Left renal cortex interstitium (tissue), 4 donors: ENCODE results near the gene IDH3G. TPM values are rescaled to one million over a fixed set of nuclear protein-coding genes. Genes with fewer than 3 reads are reported as not detected.

Experiments used
- DNase-seq, 4 donors: peaks; one replicate each; pipeline ENCODE4 v3.0.0-alpha.2; 2013; ENCODE audit warnings: low read depth in 4 of 4, low spot score in 2 of 4, missing footprints in 1 of 4
- polyA plus RNA-seq, 4 donors: library from polyadenylated mRNA; unstranded; fragments of 120-200 nt; gene quantifications; one replicate each; pipeline ENCODE4 v1.2.1, GENCODE V29; 2013; ENCODE audit not compliant: insufficient read length in 4 of 4

IDH3G gene
- polyA plus RNA-seq, 4 donors, result 84.2 to 97.6 (median 87.5) TPM

DNA sequence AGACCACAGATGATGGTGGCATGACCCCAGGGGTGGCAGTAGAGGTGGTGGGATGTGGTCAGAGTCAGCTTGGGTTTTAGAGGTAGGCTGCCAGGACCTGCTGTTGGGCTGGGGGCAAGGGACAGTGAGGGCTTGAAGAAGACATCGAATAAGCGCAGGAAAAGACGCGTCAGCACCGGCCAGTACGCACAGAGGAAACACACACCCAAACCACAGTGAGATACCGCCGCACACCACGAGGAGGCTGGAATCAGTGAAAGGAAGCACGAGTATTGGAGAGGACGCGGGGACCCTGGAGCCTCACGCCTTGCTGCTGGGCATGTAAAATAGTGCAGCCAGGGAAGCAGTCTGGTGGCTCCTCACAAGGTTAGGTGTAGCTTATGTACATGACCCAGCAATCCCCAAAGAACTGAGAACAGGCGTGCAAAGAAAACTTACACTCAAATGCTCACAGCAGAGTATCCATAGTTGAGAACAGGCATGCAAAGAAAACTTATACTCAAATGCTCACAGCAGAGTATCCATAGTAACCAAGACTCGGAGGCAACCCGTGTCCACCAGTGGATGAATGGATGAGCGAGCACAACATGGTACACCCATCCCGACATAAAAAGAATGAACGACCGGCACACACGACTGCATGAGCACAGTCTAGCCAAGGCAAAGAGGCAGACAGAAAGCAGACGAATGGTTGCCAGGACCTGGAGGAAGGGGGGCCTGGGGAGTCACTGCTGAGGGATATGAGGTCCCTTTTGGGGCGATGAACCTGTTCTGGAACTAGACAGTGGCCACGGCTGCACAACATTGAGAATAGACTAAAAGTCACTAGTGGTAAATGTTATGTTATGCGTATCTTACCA is 22.9 kb upstream of the IDH3G start:
- no peak for DNase-seq

DNA sequence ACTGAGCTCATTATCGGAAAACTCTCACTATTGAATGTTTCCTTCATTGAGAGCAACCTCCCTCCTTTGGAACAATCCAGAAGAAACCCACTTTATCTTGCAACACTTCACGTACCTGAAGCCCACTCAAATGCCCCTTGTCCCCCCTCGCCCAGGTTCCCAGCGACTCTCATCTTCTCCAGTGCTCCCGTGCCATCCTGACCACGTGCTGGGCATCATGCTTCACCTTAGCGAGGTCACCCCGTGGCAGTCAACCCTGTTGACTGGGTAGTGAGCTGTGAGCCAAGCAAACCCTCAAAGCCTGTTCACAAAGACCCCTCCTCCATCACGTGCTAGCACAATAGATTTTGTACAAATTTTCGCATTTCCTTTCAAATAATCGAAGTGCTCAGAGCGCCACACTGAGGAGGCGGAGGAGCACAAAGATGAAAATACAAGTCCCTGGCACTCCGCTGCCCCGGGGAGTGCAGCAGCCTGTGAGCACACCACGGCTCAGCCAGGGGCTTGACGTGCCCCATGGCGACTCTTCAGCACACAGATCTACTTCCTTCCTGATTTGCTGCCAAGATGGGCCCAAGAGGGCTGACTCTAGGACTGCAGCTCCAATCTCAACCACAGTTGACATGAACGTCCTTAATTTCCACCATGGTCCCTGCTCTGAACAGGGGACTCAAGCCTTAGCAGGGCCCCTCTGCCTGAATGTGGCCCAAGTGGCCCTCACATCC is 20.6 kb upstream of the IDH3G start:
- no peak for DNase-seq

DNA sequence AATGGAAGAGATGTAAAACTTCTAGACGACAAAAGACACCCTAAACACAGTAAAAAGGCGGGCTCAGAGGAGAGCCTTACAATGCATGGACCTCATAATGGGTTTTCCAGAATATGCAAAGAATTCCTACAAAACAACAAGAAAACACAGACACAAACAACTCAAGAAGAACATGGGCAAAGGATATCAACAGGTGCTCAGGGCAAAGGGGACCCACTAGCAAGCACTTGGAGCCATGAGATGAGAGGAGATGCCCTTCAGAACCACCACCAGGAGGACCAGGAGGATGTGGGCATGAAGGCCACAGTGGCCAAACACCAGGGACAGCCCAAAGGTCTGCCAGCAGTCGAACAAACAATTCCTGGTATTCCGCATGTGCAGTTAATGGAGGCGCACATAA is 19.0 kb upstream of the IDH3G start:
- no peak for DNase-seq

DNA sequence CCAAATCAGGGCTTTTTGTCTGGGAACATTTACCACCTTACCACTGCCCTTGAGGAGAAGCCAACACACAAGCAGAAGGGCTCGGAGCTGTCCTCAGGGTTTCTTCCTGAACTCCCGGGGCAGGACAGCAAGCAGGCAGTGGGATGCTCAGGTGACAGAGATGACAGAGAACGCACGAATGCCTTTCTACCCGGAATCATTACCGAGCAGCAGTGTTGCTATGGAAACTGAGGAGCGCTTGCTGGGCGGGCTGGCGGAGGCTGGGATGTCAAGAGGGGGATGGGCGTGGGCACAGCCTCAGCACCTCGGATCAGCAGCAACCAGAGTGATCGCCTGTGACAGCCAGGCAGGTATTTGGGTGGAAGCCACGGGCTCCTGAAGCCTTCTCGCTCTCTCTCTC is 18.0 kb upstream of the IDH3G start:
- no peak for DNase-seq

DNA sequence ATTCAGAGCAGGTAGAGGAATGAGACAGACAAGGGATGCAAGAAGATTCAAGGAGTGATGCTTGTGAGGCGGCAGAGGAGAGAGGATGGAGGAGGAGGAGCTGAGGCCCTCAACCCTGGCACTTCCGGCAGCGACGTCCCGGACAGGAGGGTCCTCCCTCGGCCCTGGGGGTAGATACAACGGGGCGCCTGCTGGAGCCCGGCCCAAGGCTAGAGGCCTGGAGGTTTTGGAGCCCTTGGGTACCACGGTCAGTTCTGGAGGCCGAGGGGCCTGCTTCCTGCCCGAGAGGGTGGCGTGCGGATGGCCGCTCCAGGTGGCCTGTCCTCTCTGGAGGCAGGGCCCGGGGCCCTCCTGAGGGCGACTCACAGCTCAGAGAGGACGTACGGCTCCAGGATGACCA is 13.8 kb upstream of the IDH3G start:
- DNase-seq, result no peak

DNA sequence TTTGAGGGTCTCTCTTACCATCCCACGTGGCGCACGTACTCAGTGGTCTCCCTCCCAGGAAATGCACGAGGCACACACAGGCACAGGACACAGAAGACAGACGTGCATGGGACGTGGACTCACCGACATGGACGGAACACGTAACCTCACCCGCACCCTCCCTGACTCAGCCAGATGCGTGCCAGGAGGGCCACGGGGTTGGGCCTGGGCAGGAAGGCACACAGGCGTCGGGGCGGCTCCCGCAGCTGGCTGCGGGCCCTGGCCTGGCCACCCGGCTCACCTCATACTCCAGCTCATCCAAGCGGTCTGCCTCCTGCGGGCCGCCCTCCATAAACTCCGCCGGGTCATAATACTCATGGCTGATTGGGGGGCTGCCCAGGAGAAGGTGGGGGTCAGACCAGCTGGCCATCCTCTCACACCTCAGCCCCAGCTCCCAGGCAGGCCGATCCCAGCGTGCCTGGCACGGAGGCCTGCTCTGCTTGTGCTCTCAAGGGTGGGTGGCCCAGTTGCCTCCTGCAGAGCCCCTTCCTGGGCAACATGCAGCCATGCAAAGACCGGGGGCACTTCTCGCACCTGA is 12.9 kb upstream of the IDH3G start:
- no peak for DNase-seq

DNA sequence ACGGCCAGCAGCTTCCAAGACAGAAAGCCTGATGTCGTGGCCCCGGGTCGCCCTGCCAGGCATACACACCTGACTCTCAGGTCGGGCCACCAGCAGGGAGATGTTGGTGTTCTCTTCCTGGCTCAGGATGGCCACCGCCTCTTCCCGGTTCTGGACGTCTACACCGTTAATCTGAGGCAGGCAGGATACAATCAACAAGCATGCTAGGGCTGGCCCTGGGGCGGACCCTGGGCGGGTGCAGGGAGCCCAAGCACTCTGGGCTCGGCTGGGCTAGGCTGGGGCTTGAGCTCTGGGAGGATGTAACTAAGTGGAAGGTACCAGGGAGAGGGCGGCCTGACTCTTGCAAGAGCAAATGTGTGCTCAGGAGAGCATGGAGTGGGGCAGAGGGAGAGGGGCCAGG is 11.3 kb upstream of the IDH3G start:
- no peak for DNase-seq

DNA sequence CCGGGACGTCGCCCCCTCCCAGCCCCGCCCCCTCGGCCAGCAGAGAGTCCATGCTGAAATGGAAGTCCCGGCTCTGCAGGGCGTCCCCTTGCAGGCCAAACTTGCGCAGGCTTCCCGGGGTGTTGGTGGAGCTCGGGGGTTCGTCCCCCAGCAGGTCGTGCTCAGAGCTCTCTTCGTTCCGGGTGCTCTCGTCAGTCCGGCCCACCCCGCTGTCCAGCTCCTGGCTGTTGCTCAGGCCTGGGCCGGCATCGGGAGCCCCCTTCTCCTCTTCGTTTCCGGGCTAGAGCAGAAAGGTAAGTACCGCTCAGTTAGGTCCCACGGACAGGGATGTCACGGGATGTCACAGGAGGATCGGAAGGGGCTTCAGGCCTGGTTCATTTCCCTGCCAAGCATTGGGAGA is 10.4 kb upstream of the IDH3G start:
- DNase-seq, result no peak

DNA sequence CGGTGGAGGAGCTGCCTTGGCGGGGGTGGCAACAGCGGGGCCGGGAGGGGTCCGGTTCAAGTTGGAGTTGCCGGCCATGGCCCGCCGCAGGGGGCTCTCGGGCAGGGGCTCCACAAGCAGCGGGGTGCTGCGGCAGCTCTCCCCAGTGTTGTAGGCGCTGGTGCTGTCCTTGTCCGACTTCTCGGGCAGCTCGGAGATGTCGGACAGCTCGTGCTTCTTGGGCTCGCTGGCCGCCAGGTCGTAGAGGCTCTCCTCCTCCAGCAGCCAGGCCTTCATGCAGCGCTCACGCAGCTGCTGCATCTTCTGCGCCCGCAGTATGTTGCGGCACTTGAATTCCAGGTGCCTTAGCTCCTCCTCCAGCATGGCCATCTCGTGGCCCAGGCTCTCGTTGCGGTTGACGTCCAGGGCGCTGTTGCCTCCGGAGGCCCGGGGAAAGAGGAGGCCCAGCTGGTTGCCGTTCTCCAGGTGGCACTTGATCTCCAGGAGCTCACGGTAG is 10.0 kb upstream of the IDH3G start:
- no peak for DNase-seq

DNA sequence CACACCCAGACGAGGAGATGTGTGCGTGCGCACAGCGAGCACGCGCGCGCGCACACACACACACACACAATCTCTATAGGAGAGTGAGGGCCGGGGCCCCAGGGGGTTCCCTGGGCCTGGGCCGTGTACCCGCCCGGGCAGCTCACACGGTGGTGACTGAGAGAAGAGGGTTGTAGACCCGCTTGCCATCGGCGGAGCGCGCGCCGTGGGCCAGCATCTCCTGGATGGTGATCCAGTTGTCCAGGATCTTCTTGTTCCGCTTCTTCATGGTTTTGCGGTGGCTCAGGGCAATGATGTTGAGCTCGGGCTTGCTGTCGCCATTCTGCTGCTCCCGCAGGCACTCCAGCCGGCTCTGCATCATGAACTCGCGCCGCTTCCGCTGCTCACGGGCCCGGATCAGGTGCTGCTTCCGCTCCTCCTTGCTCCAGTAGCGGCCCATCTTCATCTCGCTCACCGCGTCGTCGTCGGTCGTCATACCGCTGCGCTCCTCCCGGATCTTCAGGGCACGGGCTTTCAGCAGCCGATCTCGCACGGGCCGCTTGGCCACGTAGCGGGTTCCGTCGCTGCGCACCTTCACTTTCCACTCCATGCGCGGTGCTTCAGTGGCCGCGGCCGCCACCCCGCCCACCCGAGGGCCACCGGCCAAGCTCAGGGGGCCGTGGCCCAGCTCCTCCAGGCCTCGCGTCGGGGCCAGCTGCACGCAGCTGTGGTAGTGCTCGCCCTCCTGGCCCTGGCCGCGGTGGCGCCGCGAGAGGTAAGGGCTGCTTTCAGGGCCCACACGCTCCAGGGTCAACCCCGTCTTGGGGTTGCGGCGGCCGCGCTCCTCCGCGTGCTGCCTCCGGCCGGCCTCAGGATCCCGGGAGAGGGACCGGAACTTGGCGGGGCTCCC is 9.3 kb upstream of the IDH3G start:
- DNase-seq, result no peak

DNA sequence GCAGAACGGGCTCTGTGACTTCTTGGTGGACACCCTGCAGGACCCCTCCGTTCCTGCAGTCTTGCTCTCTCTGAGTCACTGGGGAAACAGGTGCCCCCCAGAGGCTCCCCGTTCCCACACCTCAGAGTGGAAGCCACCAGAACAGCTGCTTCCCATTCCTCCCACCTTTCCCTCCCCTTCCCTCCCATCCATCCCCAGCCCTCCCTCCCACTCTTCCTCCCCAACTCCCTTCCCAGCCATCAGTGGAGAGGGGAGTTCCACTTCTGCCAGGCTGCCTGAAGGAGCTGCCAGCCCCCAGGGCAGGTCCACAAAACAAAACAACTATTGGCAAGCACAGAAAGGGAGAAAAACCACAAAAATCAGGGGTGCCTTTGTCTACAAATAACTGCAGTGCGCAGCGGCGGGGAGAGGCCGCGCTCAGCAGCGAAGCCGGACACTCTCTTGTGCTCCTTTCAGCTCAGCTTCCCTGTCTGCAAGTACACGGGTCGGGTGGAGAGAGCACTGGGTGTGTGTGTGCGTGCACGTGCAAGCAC is 8.4 kb upstream of the IDH3G start:
- DNase-seq, result no peak

DNA sequence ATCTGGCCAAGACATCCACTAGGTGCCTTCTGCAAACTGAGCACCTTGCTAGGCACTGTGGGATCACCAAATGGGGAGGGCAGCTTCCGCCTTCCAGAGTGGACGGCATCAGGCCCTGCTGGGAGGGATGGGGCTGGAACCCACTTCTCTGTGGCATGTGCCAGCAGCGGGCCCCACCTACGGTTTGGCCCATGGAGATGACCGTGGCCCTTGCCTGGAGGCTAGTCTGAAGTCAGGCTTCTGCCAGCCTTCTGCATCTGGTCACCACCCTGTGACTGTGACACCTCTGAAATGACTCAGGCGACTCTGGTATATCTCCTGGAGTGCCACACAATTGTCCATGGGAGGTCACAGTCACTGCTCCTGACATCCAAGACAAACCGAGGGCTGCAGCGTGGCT is 7.5 kb upstream of the IDH3G start:
- DNase-seq, result no peak

DNA sequence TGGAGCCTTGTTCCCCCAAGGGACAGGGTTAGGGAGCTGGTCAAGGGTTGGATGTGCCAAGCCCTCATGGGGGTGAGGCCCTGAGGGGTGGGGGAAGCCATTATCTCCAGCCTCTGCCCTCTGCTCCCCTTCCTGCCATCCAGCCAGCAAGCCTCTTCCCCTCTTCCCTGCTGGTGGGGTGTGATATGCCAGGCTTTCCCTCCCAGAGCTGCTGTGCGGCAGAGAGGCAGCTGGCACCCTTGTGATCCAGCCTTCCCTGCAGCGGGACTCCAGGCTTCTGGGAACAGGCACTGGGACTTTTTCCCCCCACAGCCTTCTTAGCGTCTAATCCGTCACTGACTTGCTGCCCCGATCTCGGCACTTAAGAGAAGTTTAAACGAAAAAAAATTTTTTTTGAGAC is 6.6 kb upstream of the IDH3G start:
- no peak for DNase-seq

DNA sequence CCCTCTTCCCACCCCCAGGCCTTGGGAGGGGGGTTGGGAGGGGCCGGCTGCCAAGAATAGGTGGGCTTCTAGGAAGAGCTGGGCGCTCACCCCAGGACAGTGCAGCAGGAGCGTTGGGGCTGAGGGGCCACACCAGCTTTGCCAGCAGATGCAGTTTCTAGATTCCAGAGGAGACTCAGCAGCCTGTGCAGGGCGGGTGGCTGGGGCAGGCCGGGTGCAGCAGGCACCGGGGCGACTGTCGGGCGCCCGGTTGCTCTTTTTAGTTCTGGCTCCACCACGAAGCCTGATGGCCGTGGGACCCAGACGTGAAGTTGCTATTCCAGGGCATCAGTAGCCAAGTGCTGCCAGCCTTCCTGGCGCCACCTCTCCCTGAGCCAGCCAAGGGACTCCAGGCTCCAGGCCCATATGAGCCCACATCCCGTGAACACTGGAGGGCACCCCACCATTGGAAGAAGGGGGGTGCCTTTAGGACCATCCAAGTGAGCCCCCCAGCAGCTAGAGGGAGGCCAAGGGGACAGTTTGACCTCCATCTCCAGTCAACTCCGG is 6.1 kb upstream of the IDH3G start:
- no peak for DNase-seq

DNA sequence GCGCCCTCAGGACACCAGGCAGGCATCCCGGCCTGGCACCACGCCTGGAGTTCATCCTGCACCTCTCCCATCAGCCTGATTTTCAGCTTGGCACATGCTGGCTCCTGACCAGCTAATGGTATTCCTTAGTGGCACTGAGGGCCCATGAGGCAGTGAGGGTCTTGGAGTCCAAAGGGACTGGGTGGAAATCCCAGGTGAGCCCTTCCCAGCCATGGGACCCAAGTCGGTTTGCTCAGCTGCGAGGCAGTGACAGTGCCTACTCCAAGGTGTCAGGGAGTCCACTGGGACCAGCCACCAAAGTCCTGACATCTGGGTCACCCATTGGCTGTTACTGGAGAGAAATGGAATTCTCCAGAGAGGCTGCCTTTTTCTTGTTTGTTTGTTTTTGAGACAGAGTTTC is 5.2 kb upstream of the IDH3G start:
- DNase-seq, result no peak

DNA sequence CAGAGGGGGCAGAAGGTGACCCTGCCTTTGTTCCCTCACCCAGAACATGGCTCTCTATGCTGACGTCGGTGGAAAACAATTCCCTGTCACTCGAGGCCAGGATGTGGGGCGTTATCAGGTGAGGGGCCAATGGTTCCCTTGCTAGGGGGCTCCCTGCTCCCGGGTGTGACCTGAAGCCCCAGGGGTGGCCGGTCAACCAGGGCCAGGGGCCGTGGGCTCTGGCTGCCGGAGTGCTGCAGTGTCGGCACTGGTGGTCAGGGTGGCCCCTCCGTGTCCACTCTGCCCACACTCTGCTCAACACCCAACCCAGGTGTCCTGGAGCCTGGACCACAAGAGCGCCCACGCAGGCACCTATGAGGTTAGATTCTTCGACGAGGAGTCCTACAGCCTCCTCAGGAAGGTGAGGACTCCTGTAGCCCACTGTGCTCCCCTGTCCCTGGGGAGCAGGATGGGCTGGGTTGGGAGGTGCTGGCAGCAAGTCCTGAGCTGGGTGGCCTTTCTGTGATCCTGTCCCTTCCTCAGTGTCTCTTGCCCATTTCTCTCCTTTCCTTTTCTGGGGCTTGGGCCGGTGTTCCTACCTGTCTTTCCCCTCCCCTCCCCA is 3.3 kb upstream of the IDH3G start:
- no peak for DNase-seq

DNA sequence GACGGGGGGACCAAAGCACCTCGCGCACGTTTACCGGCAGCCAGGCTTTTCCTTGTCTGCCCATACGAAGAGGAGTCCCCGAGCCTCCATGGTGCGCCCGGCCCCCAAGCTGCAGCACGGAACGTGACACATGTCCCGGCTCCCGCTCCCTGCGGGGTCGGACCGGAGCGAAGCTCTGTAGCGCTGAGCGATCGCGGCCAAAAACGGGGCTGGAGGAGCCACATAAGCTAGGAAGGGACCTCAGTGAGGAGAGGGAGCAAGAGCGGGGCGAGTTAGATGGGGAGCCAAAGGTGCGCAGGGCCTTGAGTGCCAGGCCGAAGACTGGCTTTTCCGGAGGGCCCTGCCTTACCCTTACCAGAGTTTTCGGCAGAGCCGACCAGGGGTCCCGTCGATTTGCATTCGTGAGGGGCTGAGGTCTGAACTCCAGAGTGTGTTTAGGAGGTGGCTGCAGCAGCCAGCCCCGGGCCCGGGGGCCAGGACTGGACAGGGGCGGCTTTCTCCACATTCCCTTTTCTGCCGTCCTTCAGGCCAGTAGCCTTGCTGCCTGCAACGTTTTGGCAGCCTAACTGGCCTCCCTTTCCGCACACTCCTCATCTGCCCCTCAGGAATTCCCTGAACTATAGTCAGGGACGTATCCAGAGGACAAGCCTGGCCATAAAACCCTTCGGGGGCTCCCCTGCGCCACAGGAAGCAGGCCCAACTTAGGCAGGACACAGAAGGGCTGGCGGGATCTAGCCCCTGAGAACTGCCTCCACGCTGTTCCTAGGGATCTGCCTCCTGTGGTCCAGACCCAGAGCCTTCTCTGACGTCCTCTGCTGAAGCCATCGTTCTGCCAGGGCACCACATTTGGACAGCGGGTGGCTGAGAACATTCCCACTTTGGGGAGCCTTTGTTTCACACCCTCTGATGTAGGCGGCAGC is 982 bp upstream of the IDH3G start:
- no peak for DNase-seq

DNA sequence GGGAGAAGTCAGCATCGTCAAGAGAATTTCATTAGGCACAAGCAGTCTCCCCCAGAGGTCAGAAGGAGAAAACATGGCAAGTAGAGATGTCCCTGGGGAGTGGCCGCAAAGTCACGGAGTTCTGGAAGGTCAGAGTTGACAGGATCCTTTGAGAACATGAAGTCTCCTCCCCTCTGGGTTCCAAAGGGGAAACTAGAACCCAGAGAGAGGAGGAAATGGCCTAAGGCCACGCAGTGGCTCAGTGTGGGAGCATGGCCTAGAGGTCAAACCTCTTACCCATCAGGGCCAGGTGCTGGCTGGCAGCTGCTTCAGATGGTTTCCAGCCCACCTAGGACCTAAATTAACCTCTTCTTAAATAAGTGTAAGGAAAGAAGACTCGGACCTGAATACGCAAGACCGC is 884 bp downstream of the IDH3G start:
- DNase-seq, result no peak

DNA sequence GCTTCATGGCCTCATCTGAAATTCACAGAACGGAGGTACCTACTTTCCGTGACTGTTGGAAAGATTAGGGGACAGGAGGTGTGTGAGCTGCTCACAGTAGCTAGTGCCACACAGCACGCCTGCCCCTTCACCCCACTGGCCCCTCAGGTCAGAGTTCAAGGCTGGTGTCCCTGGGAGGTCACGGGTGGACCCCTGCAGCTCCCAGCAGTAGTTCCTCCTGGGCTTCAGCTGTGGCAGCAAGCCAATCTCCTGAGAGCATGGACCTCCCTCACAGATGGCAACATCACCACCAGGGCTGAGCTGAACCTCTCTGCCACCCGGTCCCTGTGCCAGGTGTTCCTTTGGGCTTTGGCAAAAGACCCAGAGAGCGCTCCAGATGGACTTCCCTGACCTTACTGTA is 1.8 kb downstream of the IDH3G start:
- no peak for DNase-seq
